ENCODE results near the gene TRPV4.

The TRPV4 gene

DNA sequence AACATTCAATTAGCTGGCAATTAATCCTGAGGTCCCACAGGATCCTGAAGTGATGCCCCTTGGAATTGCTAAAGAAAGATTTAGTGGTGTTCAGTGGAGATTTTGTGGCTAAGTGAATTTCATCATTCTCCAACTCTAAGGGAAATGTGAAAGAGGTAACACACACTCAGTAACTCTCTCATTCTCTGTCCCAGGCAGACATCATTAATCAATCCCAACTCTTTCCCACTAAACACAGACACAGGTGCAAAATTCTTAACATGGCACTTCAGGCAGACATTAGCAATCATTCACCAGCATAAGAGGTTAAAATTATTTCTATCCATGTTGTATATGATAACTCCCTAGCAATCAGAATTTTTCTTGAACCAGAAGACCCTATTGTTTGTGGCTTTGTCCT lies 40.2 kb downstream of the TRPV4 start:
- no peak for DNase-seq (ENCODE audit: extremely low read depth, low read depth)
- H3K4me3 ChIP-seq (replicated peaks; ENCODE audit: low read depth, low read length): no peak overlapping the region
- TF ChIP-seq, protein P1, sequence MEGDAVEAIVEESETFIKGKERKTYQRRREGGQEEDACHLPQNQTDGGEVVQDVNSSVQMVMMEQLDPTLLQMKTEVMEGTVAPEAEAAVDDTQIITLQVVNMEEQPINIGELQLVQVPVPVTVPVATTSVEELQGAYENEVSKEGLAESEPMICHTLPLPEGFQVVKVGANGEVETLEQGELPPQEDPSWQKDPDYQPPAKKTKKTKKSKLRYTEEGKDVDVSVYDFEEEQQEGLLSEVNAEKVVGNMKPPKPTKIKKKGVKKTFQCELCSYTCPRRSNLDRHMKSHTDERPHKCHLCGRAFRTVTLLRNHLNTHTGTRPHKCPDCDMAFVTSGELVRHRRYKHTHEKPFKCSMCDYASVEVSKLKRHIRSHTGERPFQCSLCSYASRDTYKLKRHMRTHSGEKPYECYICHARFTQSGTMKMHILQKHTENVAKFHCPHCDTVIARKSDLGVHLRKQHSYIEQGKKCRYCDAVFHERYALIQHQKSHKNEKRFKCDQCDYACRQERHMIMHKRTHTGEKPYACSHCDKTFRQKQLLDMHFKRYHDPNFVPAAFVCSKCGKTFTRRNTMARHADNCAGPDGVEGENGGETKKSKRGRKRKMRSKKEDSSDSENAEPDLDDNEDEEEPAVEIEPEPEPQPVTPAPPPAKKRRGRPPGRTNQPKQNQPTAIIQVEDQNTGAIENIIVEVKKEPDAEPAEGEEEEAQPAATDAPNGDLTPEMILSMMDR (IDR thresholded peaks at IDR 0.05; ENCODE audit: low read depth, low read length, missing control alignments): no peak

DNA sequence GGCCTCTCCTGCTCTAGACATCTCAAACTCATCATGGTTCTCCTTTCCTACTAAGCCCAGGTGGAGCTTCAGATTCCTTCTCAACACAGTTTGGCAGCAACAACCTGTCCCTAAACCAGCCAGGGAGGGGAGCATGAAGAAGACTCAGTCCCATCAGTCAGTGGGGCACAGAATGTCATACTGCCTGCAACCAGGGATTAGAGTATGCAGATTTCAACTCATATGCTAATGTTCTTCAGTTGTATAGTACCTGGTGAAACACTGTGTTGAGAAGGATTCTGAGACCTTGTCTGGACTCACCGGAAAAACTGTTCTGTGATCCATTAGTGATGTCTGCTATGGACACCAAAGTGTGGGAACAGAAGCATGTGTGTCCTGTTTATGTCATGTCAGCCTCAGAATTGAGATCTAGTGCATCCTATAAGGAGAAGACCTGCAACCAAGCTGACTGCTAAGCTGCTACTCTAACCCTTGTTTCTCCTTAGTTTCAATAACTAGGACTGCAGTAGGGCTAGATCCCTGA lies 43.6 kb downstream of the TRPV4 start:
- no peak for DNase-seq (ENCODE audit: extremely low read depth, low read depth)
- no peak overlapping the region for H3K4me3 ChIP-seq (replicated peaks; ENCODE audit: low read depth, low read length)
- TF ChIP-seq, protein P1 (IDR thresholded peaks at IDR 0.05; ENCODE audit: low read depth, low read length, missing control alignments): no peak

DNA sequence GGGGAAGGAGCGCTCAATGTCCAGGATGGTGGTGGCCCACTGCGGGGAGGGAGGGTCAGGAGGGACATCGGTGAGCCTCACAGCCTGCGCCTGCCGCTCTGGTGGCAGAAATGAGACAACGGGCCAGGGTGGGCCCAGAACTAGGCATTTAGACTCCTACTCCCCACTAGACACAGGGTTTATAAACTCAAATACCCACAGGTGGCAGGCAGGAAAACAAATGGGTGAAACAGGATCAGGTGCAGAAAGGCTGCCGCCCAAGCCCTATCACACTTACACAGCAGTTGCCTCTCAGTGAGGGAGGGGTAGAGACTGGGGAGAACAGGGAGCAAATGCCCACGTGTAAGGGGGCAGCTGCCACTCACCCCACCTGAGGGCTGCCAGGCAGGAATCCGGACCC lies 46.4 kb downstream of the TRPV4 start:
- no peak for DNase-seq (ENCODE audit: extremely low read depth, low read depth)
- TF ChIP-seq, protein P1 (IDR thresholded peaks at IDR 0.05; ENCODE audit: low read depth, low read length, missing control alignments): no peak
- no peak overlapping the region for H3K4me3 ChIP-seq (replicated peaks; ENCODE audit: low read depth, low read length)

DNA sequence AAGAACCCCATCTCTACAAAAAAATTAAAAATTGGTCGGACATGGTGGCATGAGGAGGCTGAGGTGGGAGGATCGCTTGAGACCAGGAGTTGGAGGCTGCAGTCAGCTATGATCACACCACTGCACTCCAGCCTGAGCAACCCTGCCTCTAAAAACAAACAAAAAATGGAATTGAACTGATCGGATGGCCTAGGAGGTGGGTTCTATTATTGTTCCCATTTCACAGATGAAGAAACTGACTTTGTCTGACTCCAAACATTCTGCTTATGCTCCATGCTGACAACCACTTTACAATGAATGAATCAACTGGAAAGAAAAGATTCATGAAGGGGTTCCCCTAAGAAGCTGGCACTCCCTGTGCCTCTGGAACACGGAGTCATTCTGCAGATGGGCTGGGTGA lies 47.3 kb downstream of the TRPV4 start:
- TF ChIP-seq, protein P1 (IDR thresholded peaks at IDR 0.05; ENCODE audit: low read depth, low read length, missing control alignments): no peak
- H3K4me3 ChIP-seq (replicated peaks; ENCODE audit: low read depth, low read length): no peak overlapping the region
- no peak for DNase-seq (ENCODE audit: extremely low read depth, low read depth)

DNA sequence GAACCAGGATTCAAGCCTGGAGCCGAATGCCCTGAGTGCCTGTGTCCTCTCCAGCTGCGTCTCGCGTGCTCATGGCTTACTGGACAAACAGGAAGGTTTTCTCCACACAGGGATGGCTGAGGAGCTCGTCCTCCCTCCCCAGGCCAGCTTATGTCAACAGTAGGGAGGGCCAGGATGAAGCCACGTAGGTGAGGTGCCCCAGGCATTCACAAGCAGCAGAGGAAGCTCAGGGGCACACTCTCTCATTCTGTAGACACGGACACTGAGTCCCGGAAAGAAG lies 49.3 kb downstream of the TRPV4 start:
- TF ChIP-seq, protein P1 (IDR thresholded peaks at IDR 0.05; ENCODE audit: low read depth, low read length, missing control alignments): no peak
- H3K4me3 ChIP-seq (replicated peaks; ENCODE audit: low read depth, low read length): no peak overlapping the region
- DNase-seq (ENCODE audit: extremely low read depth, low read depth): no peak

DNA sequence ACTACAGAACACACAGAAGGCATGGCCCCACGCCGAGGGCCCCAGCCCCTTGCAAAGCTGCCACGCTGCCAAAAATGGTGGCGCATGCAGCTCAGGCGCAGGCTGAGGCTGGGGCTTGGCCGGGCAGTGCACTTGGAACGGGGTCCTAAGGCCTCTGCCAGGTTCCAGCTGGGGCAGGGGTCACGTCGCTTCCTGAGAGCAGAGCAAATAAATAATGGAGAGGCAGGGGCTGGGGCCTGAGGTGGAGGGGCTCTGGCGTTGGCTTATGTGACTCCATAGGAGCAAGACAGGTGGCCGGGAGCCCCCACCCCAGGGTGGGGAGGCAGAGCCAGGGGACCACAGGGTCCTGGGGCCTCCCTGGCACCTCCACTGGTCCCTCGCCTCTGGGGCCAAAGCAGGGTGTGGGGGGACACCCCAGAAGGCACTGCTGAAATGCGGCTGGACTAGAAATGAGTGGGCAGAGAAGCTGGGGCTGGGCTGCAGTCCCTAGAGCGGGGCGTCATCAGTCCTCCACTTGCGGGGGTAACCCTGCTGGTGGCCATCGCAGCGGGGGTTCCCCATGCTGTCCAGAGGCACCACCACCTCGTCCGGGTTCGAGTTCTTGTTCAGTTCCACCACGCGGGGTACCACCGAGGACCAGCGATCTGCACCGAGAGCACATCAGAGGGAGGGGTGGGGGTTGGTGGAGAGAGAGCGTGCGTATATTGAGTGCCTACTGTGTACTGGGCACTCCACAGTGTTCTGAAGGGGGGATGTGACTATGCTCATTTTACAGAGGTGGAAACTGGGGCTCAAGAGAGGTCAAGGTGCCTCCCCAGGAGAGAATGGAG lies 49.8 kb downstream of the TRPV4 start:
- TF ChIP-seq, protein P1 (IDR thresholded peaks at IDR 0.05; ENCODE audit: low read depth, low read length, missing control alignments): no peak
- DNase-seq (ENCODE audit: extremely low read depth, low read depth): no peak
- no peak overlapping the region for H3K4me3 ChIP-seq (replicated peaks; ENCODE audit: low read depth, low read length)

DNA sequence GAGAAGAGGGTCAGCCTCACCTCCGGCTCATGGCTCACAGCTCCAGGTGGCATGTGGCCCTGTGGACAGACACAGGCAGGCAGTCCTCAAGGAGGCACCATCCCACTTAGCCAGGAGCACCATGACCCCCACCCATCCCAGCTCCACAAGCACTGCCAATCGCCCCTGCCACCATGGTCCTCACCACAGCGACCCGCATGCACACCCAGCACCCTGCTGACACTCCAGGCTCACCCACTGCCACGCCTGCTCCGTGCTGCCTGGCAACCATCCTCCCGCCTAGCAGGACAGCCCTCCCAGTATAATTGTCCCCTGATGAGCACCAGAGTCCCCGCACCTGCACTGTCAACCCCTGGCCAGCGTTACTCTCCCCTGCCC lies 50.9 kb downstream of the TRPV4 start:
- TF ChIP-seq, protein P1 (IDR thresholded peaks at IDR 0.05; ENCODE audit: low read depth, low read length, missing control alignments): no peak
- no peak for DNase-seq (ENCODE audit: extremely low read depth, low read depth)

More for the DNA sequence above, 50.9 kb downstream of the TRPV4 start:
- H3K4me3 ChIP-seq (replicated peaks; ENCODE audit: low read depth, low read length): no peak overlapping the region
